ENCODE data around the gene PTPRD.

PTPRD gene

GRCh38 chr9:9730174-9730573, 882.6 kb downstream of the PTPRD start:
- DNase-seq = no peak

DNA sequence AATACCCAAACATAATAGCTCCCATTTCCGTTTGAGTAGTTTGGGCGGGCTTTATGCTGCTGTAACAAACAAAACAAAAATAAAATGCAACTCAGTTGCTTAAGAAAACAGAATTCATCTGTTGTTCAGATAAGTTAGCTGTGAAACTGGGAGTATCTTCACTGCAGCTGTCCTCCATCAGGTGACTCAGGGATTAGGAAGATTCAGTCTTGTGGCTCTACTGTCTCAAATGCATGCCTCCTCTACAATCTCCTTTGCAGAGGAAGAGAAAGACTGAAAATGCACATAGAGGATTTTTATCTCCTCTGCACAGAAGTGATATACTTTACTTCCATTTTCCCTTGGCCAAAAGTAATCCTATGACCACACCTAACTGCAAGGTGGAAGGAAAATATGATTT, 883.7 kb downstream of the PTPRD start:
- no peak for DNase-seq

- DNase-seq = no peak
These were observed 893.3 kb downstream of the PTPRD start for GRCh38 chr9:9719373-9720112.

- DNase-seq = no peak
These were observed 894.1 kb downstream of the PTPRD start for GRCh38 chr9:9718691-9719090.

DNA sequence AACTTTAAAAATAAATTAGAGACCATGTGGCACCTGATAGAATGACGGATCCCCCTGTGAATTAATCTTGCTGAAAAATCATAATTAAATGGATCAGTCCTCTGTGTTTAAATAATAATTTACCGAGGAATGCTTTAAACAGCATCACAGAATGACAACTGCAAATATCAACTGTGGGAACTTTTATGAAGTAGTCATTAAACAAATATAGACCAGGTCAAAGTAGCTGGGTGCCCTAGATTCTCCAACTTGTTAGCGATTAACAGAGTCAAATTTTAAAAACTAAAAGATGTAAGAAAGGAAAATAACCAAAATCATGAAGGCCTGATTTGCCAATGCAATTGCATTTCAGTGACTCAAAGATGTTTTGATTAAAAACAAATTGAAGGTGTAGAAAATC, 933.4 kb downstream of the PTPRD start:
- DNase-seq = no peak

- DNase-seq = no peak
These were observed 938.3 kb downstream of the PTPRD start for GRCh38 chr9:9674461-9674860.

DNA sequence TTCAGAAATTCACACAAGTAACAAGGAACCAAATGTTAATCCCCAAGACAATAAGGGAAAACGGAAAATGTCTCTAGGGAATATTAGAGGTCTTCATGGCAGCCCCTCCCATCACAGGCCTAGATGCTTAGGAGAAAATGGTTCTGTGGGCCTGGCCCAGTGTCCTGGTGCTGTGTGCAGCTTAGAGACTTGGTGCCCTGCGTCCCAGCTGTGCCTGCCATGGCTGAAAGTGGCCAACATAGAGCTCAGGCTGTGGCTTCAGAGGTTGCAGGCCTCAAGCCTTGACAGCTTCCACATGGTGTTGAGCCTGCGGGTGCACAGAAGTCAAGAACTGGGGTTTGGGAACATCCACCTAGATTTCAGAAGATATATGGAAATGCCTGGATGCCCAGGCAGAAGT, 942.3 kb downstream of the PTPRD start:
- DNase-seq = no peak

GRCh38 chr9:9645006-9645405, 967.8 kb downstream of the PTPRD start:
- DNase-seq = no peak

- DNase-seq = no peak
These were observed 981.5 kb downstream of the PTPRD start for GRCh38 chr9:9631284-9631683.

- DNase-seq = no peak
These were observed 987.6 kb downstream of the PTPRD start for GRCh38 chr9:9625248-9625647.

- no peak for DNase-seq
These were observed 989.3 kb downstream of the PTPRD start for GRCh38 chr9:9623506-9623905.

DNA sequence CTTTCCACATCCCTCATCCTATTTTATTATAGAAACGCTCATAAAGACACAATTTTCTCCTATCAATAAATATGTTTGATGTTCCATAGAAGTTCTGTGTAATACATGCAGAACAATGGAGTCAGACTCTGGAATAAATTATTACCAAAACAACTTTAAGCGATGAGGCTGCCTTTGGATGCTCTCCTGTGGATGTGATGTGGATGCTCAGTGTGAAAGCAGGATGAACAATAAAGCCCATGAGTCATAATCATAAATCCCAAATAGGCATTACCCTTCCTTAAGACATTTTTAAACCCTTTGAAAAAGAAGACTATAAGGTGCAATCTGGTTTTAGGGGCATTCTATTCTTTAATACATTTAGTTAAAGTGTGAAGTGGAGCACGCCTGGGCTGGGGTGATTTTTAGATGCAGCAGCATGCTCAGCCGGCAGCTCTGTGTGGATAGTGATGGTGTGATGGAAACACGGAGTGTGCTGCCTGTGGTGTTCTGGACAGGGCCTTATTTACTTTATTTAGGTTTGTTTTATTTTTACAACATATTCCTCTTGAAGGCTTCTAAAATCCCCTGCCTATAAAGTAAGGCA, 991.4 kb downstream of the PTPRD start:
- DNase-seq = no peak

DNA sequence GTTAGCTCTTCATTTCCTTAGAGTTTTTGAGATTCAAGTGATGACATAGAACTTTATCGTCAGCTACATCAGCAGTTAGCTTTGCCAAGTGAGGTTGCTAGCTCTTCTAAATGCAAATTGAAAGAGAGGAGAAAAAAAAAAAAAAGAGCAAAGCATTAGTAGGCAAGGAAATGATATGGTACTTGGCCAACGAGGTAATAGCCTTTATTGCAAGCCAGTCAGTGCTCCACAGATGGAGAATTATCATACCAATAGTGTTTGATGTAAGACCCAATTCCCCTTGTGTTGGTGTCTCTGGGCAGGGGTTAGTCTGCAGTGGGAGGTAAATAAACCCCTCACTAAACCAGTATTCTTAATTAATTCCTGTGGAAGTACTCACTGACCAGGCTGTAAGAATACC, 992.1 kb downstream of the PTPRD start:
- no peak for DNase-seq

DNA sequence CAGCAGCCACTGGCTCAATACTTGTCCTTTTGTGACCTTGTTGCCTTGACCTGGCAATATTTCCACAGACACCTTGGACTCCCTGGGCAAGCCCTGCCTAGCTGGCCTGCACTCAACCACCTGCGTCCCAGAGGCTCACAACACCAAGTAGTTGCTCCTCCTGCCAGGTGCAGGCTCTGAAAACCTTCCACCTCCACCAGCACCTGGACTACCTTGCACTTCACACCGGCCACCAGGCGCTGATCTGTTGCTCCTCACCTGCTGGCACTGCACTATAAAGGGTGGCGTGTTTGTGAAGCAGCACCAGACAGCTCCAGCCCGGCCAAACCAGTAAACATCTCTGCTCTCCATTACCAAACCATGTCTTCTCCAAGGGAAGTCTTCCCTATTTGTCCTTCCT, 997.7 kb downstream of the PTPRD start:
- DNase-seq = no peak

DNA sequence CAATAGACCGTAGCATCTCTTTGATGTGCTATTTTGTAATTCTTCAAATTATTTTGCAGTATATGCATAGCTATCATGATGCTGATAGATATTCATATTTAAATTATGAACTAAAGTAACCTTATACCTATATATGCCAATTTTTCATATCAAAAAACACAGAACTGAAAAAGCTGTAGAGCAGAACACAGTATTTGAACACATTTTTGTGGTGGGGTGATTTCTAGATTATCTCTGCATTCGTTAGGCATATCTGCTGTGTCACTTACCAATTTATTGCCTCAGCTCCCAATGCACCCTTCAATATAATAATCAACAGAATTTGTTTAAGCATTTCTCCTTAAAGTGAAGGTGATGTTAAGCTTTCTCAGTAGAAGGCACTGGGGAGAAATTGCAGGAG, 998.2 kb downstream of the PTPRD start:
- DNase-seq = no peak

GRCh38 chr9:9612755-9613154, 1000.0 kb downstream of the PTPRD start:
- no peak for DNase-seq

DNA sequence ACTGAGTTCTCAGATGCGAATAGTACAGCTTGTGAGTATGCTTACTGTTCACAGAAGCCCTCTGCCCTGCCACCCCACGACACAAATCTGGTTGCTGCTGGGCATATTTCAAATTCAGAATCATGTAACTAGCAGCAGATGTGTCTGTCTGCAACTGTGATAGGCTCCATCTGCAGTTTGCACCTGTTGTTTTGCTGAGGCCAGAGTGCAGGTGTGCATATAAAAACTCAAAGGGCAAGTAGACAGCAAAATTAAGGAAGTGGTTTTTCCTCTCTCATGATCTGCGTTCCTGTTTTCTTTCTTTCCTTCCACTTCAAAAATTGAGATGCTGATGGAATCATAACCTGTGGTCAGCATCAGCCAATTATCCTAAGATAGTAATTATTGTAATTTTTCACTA, 1000.5 kb downstream of the PTPRD start:
- no peak for DNase-seq

DNA sequence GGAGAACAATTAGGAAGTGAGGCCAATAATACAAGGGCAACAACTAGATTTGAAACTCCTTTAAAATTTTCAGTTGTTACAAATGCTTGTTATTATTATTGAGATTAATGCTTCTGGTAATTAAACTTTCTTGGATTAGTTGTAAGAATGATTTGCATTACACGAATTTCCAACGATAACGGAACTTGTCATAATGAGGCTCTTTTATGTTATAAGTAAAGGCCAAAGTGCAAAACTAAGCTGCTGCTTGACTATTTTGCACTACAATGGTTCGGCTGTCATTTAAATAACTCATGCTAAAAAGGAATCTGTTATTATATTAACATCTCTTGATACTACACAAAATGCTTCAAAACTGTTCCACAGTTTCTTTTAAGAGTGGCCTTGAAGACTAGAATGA, 1007.1 kb downstream of the PTPRD start:
- no peak for DNase-seq

DNA sequence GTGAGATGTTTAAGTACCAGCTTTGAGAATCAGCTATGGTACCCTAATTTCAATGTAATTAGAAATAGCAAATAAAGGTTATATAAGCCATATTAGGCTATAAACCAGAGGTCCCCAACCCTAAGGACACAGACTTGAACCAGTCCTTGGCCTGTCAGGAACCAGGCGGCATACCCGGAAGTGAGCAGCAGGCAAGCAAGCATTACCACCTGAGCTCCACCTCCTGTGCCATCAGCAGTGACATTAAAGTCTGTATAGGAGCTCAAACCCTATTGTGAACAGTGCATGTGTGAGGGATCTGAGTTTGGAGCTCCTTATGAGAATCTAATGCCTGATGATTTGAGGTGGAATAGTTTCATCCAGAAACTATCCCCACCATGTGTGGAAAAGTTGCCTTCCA, 1009.5 kb downstream of the PTPRD start:
- DNase-seq = no peak

- DNase-seq = no peak
These were observed 1014.1 kb downstream of the PTPRD start for GRCh38 chr9:9598723-9599122.

- DNase-seq = no peak
These were observed 1020.7 kb downstream of the PTPRD start for GRCh38 chr9:9592104-9592503.

- DNase-seq = no peak
These were observed 1026.9 kb downstream of the PTPRD start for GRCh38 chr9:9585920-9586319.

GRCh38 chr9:9574080-9574479, 1038.7 kb downstream of the PTPRD start:
- no peak for DNase-seq

DNA sequence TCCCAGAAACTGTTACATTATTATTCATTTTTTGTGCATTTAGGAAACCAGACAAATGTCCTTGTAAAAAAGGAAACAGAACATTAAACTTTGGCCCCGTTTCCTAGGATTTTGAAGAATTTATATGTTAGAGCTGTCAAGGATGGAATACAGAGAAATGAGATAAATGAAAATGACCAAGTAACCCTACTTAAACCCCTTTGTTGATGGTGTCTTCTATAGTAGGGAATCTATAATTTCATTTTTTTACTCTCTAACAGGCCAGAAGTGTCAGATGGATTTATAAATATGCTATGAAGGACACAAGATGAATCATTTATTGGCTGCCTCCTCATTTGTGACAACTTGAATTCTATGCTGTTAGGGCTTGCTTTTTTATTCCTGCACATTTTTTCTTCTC, 1047.1 kb downstream of the PTPRD start:
- DNase-seq = no peak

DNA sequence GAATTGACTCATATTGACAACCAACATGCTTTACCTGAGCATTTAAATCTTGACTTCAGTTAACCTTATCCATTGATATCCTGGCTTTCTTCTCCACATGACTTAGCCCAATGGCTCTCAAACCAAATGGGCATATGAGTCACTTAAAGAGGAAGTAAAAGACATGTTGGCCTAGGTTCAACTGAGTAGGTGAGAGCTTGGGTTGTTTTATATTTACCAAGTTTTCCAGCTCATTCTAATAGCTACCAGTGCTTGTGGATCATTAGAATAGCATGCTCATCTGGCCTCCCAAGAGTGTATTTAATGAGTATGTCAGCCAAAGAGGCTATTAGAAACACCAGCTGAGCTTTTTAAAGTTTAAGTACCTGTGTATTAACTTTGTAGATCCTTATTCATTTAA, 1049.0 kb downstream of the PTPRD start:
- no peak for DNase-seq
